ENCODE data around the gene DDX39B. TPM values are rescaled to one million over a fixed set of nuclear protein-coding genes. Genes with fewer than 3 reads are reported as not detected.

The DDX39B gene
- total and polyA plus RNA-seq, 2 of the 8 experiments (the other 6 are each of a cell fraction or from before 2014, with no cell fraction given) = 780 to 1,164 TPM

GRCh38 chr6:31573239-31574105, 31.7 kb upstream of the DDX39B start (continued):
- no peak for TF ChIP-seq PHF8 (conservative IDR thresholded peaks at IDR 0.05; ENCODE audit: low read depth, low read length)
- TF ChIP-seq RNF2 (IDR thresholded peaks at IDR 0.05; ENCODE audit: borderline replicate concordance, low read depth, low read length, missing control alignments, poor library complexity, severe bottlenecking) = no peak
- no peak for TF ChIP-seq ASH2L (IDR thresholded peaks at IDR 0.05; ENCODE audit: low read length)
- no peak for TF ChIP-seq KDM4A (IDR thresholded peaks at IDR 0.05; ENCODE audit: low read depth, low read length, severe bottlenecking)
- TF ChIP-seq SP2 (IDR thresholded peaks at IDR 0.05; ENCODE audit: low read length) = no peak
- TF ChIP-seq RFX5 (IDR thresholded peaks at IDR 0.05; ENCODE audit: borderline replicate concordance, low read depth, low read length) = no peak

Data from H1 (cell line).